HG03108 (cell line): Measurements from ENCODE around the gene RAP1GDS1.
"Not testable (repeated sequence)": the region's sequence is repeated elsewhere in the genome, so short reads cannot be mapped to it uniquely, and the experiment has no call there.

Experiments
- ATAC-seq: cut with Tn5 transposase; IDR thresholded peaks from one replicate; pipeline ENCODE4 v1.9.1; 2021; ENCODE audit warnings: moderate library complexity; ENCODE audit not compliant: unreplicated experiment

RAP1GDS1 gene

DNA sequence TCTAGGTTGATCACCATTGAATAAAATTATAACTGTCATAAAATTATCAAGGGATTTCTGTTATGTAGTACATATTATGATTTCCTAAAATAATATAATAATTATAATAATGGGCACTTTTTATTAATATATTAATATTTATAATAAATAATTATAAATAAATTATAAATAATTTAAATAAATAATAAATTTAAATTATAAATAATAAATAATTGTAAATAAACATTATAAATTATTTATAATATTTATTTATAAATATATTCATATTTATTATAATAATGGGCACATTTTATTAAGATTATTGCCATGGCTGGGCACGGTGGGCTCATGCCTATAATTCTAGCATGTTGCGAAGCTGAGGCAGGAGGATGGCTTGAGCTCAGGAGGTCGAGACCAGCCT lies 24.5 kb downstream of the RAP1GDS1 start:
- no peak for ATAC-seq

DNA sequence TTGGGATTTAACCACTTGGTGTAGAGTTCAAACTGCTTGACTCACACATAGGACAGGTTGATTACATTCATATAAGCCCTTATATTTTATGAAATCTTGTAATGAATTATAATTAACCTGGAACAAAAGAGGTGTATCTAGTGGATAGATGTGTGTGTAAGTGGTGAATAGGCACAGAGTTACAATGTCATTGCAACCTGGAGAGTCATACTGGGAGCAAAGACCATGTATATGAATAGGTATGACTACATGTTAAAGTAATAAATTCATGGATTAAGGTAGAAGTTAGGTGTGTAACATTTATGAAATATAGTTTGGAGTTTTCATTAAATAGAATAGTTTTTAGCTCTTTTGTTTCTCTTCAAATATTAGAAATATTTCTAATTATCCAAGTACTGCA lies 26.1 kb downstream of the RAP1GDS1 start:
- ATAC-seq: no peak

DNA sequence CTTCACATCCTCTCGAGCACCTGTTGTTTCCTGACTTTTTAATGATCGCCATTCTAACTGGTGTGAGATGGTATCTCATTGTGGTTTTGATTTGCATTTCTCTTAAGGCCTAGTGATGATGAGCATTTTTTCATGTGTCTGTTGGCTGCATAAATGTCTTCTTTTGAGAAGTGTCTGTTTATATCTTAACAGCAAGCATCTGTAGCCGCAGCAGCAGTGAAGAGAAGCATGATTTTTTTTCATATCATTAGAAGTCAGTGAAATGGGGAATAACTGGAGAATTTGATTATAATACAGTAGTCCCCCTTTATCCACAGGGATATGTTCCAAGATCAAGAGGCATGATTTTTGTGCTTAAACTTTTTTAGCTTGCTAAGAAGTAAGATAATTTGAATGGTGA lies 27.5 kb downstream of the RAP1GDS1 start:
- not testable (repeated sequence) for ATAC-seq

DNA sequence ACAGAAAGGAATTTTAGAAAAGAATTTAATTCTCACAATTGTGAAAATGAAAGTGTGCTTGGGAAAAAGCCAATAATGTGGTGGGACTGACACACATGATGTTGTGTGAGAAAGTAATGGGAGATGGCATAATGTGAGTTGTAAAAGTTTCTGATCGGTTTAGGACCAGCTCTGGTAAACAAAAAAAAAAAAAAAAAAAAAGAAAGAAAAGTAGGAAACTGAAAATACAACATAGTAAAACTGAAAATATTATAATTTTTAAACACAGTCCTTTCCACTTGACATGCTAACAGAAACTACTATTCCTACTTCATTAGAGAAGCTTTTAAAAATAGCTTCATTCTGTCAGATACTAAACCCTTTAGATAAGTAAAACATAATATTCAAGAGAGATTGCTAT lies 28.2 kb downstream of the RAP1GDS1 start:
- peak; percentile 81 for ATAC-seq

DNA sequence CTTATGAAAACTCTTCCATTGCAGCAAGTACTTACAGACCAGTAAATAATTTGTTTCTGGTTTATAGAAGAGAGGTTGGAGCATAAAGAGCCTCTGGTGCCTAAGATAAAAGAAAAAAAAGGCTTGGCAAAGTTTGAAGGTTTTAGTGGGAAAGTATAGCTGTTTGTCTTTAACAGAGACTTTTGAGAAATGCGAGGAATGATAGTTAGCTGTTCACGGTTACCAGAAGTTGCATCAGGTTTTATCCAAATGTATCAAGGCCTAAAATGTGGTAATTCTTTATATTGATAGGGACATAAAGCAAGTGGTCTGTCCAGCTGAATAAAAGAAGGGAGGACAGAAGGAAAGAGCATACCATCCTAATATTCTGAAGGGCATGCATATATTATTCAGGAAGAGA lies 29.3 kb downstream of the RAP1GDS1 start:
- ATAC-seq: no peak

DNA sequence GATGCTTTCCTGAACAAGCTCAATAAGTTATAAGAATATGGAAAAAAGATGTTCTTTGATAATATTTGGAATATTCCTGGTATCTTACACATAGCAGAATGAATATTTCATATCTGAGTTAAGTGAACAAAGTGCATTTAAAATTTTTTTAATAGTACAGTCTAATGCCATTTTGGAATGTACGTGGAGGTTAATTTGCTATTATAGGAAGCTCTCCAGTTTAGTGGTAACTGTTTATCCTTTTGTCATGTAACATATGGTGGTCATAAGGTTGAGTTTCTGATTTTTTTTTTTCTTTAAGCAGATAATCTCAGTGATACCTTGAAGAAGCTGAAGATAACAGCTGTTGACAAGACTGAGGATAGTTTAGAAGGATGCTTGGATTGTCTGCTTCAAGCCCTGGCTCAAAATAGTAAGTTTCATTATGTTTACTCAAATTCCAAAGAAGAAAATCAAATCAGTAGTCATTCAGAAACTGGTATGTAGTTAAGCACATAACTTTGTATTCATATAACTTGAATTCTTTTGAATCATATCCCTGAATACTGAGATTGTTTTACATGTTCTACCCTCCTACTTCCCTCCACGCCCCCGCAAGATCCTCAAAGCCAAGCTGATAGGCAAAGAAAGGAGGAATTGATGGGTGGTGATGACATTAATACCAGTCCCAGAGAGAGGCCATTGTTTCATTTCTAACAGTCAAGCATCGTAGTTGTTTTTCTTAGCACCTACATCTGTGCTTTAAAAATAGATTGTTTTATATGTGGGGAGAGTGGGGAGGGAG lies 32.1 kb downstream of the RAP1GDS1 start:
- no peak for ATAC-seq

DNA sequence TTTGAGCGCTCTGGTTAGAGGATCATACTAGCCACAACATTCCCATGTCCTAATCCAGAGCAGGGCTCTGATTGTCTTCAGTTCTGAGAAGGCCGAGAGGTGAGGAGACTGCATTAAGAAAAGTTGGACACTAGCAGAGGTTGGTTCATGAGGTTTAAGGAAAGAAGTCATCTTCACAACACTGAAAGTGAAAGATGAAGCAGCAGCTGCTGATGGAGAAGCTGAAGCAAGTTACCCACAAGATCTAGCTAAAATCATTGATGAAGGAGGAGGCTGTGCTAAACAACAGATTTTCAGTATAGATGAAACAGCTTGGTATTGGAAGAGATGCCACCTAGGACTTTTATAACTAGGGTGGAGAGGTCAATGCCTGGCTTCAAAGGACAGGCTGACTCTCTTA lies 36.8 kb downstream of the RAP1GDS1 start:
- no peak for ATAC-seq

DNA sequence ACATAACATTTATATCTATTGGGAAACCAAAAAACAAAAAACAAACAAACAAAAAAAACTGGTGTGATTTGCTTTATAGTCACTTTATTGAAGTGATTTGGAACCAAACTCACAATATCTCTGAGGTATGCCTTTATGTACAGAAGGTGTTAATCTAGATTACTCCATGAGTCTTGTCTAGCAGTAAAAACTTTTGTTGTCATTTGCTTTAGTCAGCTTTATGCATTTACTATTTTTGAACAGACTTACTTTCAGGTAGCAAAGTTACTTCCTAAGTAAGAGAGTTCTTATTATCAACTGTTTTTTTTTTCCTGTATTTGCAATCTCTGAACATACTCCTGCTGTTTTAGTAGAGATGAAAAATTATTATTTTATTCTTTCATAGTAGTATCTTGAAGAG lies 39.5 kb downstream of the RAP1GDS1 start:
- no peak for ATAC-seq

DNA sequence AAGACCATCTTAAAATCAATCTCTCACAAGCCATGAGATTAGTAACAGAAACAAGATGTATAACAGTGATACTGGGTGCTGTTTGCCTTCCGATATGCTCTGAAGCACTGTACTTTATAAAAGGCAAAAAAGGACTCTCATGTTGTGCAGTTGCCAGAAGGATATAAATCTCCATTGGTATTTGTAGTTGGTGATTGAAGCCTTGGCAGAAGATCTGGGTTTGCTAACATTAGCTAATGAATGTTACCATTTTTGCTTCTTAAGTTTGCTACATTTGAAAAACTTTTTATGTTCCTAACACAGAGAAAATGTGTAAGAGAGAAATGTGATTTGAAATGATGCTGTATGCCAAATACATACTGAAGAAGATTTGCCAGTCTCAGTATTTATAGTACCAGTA lies 44.4 kb downstream of the RAP1GDS1 start:
- no peak for ATAC-seq

DNA sequence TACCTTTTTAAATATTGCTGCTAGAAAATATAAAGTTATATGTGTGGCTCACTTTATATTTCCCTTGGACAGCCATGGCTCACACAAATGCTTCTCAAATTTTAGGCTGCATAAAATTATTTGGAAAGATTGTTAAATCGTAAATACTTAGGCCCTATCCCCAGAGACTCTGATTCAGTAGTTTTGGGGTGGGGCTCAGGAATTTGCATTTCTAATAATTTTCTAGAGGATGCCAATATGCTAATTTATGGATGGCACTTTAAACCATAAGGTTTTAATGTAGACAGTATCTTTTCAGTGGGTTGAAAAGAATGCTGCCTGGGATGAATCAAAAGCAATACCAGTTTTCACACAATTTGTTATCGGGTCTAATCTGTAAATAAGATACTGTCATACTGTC lies 49.7 kb downstream of the RAP1GDS1 start:
- ATAC-seq: no peak

DNA sequence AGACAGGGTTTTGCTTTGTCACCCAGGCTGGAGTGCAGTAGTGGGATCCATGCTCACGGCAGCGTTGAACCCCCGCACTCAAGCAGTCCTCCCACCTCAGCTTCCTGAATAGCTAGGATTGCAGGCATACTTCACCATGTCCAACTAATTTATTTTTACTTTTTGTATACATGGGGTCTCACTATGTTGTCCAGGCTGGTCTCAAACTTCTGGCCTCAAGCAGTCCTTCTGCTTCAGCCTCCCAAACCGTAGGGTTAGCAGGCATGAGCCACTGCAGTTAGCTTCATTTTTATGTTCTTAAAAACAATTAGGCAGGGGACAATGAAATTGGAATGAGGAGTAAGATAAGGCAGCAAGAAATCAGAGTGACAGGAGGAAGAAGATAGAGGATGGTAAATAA lies 50.5 kb downstream of the RAP1GDS1 start:
- ATAC-seq: no peak

DNA sequence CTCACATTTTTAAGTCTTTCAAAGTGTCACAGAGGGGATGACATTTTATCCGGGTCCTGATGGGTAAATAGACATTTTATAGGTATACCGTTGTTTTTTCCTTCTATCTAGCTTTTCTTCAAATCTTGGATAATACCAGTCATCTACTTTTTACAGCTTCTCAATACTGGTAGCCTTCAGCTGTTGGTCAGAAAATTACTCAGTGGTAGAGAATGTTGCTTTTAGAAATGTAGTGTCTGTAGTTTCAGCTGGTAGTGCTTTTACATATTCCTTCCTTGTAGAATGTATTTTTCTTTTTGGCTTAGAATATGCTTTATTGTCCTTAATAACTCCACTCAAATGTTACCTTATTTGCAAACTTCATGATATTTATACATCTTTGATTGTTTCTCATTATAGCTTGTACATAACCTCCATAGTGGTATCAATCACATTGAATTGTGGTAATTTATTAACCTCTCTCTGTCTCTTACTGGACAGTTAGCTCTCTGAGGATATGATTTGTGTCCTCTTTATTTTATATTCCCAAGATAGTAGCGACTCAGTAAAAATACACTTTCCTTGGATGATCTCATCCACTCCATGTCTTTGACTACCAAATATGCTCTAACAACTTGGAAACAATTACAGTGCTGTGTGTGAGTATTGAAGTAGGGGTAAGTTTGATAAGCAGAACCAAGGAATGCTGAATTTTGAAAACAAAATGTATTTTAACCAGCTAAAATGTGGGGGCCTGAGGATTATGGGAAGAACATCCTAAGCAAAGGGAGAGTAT lies 53.8 kb downstream of the RAP1GDS1 start:
- no peak for ATAC-seq

DNA sequence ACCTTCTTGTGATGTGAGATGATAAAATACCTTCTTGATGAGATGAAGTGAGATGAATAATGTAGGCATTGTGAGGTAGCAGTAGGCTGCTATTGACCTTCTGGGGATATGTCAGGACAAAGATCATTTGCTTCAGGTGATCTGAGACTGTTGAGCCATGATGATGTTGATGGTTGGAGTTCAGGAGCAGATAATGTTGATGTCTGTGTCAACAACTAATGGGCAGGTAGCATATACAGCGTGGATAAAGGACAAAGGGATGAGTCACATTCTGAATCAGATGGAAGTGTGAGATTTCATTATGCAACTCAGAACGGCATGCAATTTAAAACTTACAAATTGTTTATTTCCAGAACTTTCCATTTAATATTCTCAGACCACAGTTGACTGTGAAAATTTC lies 57.3 kb downstream of the RAP1GDS1 start:
- ATAC-seq: no peak

DNA sequence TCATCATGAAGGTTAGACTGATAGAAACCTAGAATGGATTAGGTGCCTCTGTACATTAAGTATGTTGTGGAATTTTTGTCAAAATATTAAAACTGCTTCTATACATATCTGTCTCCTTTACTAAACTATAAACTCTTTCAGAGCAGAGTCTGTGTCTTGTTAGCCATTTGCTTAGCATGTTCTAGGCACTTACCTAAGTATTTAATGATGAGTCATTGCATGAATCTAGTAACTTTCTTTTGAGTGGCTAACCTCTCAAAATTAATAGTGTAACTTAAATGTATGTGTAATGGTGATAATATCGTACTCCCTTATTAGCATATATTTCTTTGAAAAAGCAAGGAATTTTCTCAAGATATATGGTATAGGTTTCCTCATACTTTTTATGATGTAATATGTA lies 57.8 kb downstream of the RAP1GDS1 start:
- ATAC-seq: no peak

DNA sequence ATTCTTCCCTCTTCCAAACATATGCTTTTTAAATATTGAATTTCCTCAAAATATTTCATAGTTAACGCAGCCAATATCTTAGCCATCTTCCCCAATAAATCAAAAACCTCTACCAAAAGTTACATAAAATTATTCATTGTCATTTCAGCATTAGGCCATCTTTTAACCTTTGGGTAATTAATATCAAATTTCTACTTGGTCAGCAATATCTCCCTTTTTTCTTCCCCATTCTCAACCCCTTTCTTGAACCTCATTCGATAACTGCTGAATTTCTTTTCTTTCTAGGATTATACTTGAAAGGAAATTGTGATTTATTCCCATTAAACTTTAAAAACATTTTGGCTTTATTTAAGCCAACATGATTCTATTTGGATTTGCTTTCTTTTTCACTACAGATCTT lies 65.0 kb downstream of the RAP1GDS1 start:
- ATAC-seq: no peak

DNA sequence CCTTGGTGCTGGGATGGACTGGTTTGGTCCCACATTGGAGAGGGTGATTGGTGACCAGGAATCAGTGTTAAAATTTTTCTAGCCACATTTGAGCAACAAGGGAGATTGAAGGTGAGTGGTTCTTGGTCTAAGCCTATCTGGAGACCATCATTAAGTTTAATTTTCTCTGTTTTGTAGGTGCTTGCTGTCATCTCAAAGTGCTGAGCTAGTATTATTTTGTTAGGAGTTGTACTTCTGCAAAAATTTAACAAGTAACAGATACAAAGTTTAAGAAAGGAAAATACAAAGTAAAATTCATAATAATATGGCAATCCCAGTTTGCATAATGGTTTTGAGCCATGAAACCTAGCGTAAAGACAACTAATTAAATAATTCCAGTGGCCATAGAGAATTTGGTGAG lies 66.5 kb downstream of the RAP1GDS1 start:
- no peak for ATAC-seq

DNA sequence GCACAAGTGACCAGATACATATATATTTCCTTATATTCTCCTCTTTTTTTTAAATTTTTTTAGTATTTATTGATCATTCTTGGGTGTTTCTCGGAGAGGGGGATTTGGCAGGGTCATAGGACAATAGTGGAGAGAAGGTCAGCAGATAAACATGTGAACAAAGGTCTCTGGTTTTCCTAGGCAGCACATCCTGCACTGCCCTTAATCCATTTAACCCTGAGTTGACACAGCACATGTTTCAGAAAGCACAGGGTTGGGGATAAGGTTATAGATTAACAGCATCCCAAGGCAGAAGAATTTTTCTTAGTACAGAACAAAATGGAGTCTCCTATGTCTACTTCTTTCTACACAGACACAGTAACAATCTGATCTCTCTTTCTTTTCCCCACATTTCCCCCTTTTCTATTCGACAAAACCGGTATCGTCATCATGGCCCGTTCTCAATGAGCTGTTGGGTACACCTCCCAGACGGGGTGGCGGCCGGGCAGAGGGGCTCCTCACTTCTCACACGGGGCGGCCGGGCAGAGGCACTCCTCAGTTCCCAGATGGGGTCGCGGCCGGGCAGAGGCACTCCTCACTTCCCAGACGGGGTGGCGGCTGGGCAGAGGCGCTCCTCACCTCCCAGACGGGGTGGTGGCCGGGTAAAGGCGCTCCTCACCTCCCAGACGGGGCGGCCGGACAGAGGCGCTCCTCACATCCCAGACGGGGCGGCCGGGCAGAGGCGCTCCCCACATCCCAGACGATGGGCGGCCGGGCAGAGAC lies 68.9 kb downstream of the RAP1GDS1 start:
- not testable (repeated sequence) for ATAC-seq

DNA sequence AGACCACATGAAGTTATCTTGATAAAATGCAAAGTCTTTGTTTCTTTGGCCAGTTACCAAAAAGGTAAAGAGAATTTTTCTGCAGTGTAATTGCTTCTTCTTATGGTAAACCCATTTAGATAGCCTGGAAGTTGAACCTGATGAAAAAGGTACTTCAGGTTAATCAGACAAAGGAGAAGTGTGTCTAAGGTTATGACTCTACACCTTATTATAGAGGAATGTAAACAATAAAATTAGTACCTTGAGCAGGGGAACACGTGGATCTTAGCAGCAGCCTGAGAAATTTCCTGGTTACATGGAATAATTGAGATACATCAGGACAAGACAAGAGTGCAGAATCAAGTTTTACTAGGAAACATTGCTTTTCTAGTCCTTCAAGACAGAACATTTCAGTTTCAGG lies 70.8 kb downstream of the RAP1GDS1 start:
- no peak for ATAC-seq

DNA sequence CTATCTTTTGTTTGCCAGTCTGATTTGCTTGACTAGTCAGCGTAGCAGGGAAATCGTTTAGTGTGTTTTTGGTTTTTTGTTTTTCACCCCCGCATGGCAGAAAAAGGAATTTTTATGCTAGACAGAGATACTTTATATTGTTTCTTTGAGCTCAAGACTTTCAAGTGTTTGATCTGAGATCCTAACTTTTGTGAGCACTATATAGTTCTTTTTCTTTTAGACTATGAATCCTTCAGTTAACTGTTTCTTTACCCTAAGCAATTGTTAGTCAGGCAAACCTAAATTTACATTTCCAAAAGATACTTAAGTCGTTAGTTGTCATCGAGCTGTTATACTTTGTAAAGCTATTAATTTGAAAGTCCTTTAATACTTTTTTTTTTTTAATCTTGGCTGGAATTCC lies 73.3 kb downstream of the RAP1GDS1 start:
- ATAC-seq: no peak

DNA sequence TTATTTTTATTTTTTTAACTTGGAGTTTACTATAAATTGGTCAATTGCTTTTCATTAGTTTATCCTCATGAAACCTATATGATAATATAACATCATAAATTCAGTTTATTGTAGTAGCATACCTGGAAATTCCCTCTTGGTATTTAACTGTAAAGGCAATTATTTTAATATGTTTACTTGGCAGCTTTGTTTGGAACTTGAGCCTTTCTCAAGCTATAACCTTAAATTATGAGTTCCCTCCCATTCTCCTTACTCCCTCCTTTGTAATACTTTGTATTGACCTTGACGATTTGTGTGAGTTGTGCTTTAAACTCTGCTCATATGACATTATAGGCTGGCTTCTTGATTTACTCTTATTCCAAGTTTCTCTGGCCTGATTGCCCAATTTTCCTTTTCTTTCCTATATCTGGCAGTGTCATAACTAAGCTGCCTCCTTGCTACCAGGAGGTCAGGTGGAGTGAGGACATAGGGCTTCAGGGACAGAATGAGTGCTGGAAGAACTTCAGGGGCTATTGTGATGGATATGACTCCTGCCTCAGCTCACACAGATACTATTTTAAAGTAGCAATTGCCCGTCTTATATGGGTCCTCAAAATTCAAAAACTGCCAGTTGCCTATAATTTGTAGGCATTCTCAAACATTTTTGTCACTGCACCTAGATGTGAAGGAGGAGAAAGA lies 77.7 kb downstream of the RAP1GDS1 start:
- ATAC-seq: no peak

DNA sequence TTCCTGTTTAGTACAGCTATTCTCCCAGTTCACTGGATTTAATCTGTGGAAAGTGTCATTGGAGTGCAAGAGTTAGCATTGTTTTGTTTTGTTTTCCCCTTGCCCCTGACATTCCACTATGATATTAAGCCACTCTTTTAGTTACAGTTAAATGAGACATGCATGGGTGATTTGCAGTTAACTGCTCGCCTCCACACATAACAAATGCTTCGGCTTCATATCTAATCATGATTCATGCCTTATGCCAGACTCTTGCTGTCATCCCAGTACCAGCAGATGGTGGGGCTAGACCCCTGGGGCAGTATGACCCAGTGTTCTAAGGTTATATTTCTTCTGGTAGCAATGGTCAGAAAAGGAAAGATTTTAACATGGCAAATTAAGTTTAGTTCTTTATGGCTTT lies 80.1 kb downstream of the RAP1GDS1 start:
- no peak for ATAC-seq
